Esophagus muscularis mucosa (tissue), 3 donors: ENCODE data around the gene PDE3A.

Source experiments
- POLR2A ChIP-seq: fragments of 450-650 bp; IDR thresholded peaks from one replicate; pipeline ENCODE4 v1.6.1; 2017; ENCODE audit warnings: antibody characterized with exemption, moderate library complexity, mild to moderate bottlenecking, low read depth
- TF ChIP-seq, protein P1 (sequence below), 3 experiments: fragments of 200-600 bp in 2 of 3; fragments of 450-650 bp in 1 of 3; sonication (generic) in 2 of 3; IDR thresholded peaks; one replicate each; pipeline ENCODE4 v1.5.1; 2017 to 2019; ENCODE audit warnings: antibody characterized with exemption in 3 of 3, mild to moderate bottlenecking in 2 of 3, moderate library complexity in 1 of 3

DNA sequence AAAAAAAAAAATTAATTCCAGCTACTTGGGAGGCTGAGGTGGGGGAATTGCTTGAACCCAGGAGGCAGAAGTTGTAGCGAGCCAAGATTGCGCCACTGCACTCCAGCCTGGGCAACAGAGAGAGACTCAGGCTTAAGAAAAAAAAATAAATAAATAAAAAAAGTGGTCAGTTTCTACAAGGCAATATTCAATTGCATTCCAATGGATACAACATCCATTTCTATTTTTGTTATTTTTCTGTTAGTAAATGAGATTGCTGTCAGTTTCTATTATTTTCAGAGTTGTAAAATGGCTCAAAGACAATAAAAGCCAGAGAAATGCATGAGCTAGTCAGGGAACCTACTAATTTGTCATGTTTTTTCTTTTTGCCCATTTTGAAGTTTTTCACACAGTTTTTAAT lies 119.2 kb downstream of the PDE3A start:
- TF ChIP-seq, protein P1, sequence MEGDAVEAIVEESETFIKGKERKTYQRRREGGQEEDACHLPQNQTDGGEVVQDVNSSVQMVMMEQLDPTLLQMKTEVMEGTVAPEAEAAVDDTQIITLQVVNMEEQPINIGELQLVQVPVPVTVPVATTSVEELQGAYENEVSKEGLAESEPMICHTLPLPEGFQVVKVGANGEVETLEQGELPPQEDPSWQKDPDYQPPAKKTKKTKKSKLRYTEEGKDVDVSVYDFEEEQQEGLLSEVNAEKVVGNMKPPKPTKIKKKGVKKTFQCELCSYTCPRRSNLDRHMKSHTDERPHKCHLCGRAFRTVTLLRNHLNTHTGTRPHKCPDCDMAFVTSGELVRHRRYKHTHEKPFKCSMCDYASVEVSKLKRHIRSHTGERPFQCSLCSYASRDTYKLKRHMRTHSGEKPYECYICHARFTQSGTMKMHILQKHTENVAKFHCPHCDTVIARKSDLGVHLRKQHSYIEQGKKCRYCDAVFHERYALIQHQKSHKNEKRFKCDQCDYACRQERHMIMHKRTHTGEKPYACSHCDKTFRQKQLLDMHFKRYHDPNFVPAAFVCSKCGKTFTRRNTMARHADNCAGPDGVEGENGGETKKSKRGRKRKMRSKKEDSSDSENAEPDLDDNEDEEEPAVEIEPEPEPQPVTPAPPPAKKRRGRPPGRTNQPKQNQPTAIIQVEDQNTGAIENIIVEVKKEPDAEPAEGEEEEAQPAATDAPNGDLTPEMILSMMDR (IDR thresholded peaks at IDR 0.05) = no peak
- no peak for TF ChIP-seq POLR2A
